Measurements from ENCODE around the gene HAPSTR1.

DNA sequence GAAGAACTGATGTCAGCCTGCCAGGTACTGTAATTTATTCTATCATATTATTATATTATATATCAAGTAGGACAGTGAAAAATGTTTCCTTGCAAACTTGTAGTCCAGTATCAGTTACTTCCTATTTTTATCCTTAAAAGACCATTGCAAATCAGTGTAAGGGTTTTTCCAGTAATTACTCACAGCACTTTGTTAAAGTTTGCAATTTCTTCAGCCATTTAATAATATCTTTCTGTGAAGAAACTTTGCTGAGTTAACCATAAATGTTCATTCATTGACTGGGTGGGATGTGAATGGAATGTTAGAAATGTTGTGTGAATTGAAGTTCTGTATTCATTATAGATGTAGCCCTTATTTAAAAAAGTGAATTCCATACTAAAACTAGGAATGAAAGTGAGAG, 26.7 kb downstream of the HAPSTR1 start:
- TF ChIP-seq CTCF (conservative IDR thresholded peaks at IDR 0.05): no peak
- TF ChIP-seq EZH2 (IDR thresholded peaks at IDR 0.05; ENCODE audit: low read depth): no peak

Measured in PC-9 (cell line).